GM23338 (cell line): ENCODE measurements around the gene COX8A.

ENCODE experiments used
- ETS1 ChIP-seq: IDR thresholded peaks from 2 replicates; pipeline ENCODE4 v1.6.1; 2016; ENCODE audit warnings: antibody characterized with exemption
- EZH2 ChIP-seq: fragments of 200-600 bp; sonication (generic); IDR thresholded peaks from one replicate; pipeline ENCODE4 v1.8.0; 2017; ENCODE audit warnings: antibody characterized with exemption, mild to moderate bottlenecking, low read depth; ENCODE audit not compliant: unreplicated experiment
- EZH2phosphoT487 ChIP-seq: fragments of 200-600 bp; sonication (generic); IDR thresholded peaks from one replicate; pipeline ENCODE4 v1.8.1; 2018; ENCODE audit warnings: antibody characterized with exemption; ENCODE audit not compliant: unreplicated experiment
- POLR2AphosphoS5 ChIP-seq: IDR thresholded peaks from 2 replicates; pipeline ENCODE4 v1.6.1; 2016; ENCODE audit warnings: antibody characterized with exemption, low read depth
- TF ChIP-seq, protein P1 (sequence below): IDR thresholded peaks from one replicate; pipeline ENCODE4 v1.6.1; 2018; ENCODE audit warnings: antibody characterized with exemption; ENCODE audit not compliant: unreplicated experiment
- TF ChIP-seq, protein P2 (sequence below), 2 experiments: fragments of 200-600 bp in 1 of 2; sonication (generic) in 1 of 2; conservative IDR thresholded peaks; 2 replicates each; pipeline versions ENCODE4 v1.5.1 to v1.6.1; 2016 to 2017; ENCODE audit warnings: antibody characterized with exemption in 2 of 2, low read depth in 2 of 2, mild to moderate bottlenecking in 2 of 2, moderate library complexity in 1 of 2

GRCh38 chr11:64020976-64021756 is 46.7 kb downstream of the COX8A start:
- TF ChIP-seq, protein P1, sequence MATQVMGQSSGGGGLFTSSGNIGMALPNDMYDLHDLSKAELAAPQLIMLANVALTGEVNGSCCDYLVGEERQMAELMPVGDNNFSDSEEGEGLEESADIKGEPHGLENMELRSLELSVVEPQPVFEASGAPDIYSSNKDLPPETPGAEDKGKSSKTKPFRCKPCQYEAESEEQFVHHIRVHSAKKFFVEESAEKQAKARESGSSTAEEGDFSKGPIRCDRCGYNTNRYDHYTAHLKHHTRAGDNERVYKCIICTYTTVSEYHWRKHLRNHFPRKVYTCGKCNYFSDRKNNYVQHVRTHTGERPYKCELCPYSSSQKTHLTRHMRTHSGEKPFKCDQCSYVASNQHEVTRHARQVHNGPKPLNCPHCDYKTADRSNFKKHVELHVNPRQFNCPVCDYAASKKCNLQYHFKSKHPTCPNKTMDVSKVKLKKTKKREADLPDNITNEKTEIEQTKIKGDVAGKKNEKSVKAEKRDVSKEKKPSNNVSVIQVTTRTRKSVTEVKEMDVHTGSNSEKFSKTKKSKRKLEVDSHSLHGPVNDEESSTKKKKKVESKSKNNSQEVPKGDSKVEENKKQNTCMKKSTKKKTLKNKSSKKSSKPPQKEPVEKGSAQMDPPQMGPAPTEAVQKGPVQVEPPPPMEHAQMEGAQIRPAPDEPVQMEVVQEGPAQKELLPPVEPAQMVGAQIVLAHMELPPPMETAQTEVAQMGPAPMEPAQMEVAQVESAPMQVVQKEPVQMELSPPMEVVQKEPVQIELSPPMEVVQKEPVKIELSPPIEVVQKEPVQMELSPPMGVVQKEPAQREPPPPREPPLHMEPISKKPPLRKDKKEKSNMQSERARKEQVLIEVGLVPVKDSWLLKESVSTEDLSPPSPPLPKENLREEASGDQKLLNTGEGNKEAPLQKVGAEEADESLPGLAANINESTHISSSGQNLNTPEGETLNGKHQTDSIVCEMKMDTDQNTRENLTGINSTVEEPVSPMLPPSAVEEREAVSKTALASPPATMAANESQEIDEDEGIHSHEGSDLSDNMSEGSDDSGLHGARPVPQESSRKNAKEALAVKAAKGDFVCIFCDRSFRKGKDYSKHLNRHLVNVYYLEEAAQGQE: no peak
- TF ChIP-seq, protein P2, sequence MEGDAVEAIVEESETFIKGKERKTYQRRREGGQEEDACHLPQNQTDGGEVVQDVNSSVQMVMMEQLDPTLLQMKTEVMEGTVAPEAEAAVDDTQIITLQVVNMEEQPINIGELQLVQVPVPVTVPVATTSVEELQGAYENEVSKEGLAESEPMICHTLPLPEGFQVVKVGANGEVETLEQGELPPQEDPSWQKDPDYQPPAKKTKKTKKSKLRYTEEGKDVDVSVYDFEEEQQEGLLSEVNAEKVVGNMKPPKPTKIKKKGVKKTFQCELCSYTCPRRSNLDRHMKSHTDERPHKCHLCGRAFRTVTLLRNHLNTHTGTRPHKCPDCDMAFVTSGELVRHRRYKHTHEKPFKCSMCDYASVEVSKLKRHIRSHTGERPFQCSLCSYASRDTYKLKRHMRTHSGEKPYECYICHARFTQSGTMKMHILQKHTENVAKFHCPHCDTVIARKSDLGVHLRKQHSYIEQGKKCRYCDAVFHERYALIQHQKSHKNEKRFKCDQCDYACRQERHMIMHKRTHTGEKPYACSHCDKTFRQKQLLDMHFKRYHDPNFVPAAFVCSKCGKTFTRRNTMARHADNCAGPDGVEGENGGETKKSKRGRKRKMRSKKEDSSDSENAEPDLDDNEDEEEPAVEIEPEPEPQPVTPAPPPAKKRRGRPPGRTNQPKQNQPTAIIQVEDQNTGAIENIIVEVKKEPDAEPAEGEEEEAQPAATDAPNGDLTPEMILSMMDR (conservative IDR thresholded peaks at IDR 0.05; ENCODE audit: low read depth in 2 of 2): no peak
- no peak for TF ChIP-seq EZH2
- no peak for TF ChIP-seq POLR2AphosphoS5
- TF ChIP-seq EZH2phosphoT487: no peak
- TF ChIP-seq ETS1: no peak
